Natural killer cell treated with Interleukin-12 subunit alpha and Interleukin-12 subunit beta and Interleukin-15 and Interleukin-18, amount 100 ng/mL, for 72 hours (primary cell): ENCODE data around the gene TLE6. TPM values are rescaled to one million over a fixed set of nuclear protein-coding genes. Genes with fewer than 3 reads are reported as not detected.

Experiments used
- total RNA-seq, 2 donors: library from RNA; stranded (reverse); gene quantifications; one replicate each; pipeline ENCODE4 v1.2.3, GENCODE V29; 2022

The TLE6 gene
- total RNA-seq, 2 donors from 2014 or later, result 0.45 to 1.8 TPM

Other genes with a start within 250 kb of the TLE6 start
- 10 to 100 TPM; 30.5 to 91.6 TPM for gene SLC39A3, start 237.5 kb upstream of the TLE6 start, total RNA-seq
- 100 to 1,000 TPM in 1 of 2 donors, 10 to 100 TPM in 1; 61.1 to 107 TPM for gene SGTA, start 194.3 kb upstream of the TLE6 start, total RNA-seq
- gene THOP1, start 192.1 kb upstream of the TLE6 start, total RNA-seq, result 100 to 1,000 TPM; 105 to 224 TPM
- 1 to 10 TPM in 1 of 2 donors, under 1 TPM in 1; 0.89 to 2.9 TPM for gene ZNF554, start 157.7 kb upstream of the TLE6 start, total RNA-seq
- 1 to 10 TPM; 2.6 to 3.0 TPM for gene ZNF555, start 136.1 kb upstream of the TLE6 start, total RNA-seq
- gene ZNF556, start 110.2 kb upstream of the TLE6 start, total RNA-seq, result not detected
- gene ZNF57, start 76.6 kb upstream of the TLE6 start, total RNA-seq, result 1 to 10 TPM; 4.1 to 4.8 TPM
- gene ZNF77, start 32.6 kb upstream of the TLE6 start, total RNA-seq, result 10 to 100 TPM in 1 of 2 donors, 1 to 10 TPM in 1; 5.3 to 10.4 TPM
- gene TLE2, start 51.7 kb downstream of the TLE6 start, total RNA-seq, result 1 to 10 TPM; 1.3 to 3.2 TPM
- gene TLE5, start 84.9 kb downstream of the TLE6 start, total RNA-seq, result 100 to 1,000 TPM; 242 to 309 TPM
- 1 to 10 TPM in 1 of 2 donors, under 1 TPM in 1; 1.00 to 1.3 TPM for gene GNA11, start 116.8 kb downstream of the TLE6 start, total RNA-seq
- 10 to 100 TPM; 22.2 to 33.3 TPM for gene GNA15, start 158.5 kb downstream of the TLE6 start, total RNA-seq
- gene S1PR4, start 201.2 kb downstream of the TLE6 start, total RNA-seq, result 10 to 100 TPM; 33.5 to 47.0 TPM
- 100 to 1,000 TPM in 1 of 2 donors, 10 to 100 TPM in 1; 84.4 to 196 TPM for gene NCLN, start 208.4 kb downstream of the TLE6 start, total RNA-seq
- under 1 TPM in 1 of 2 donors, not detected in 1; 0.59 TPM for gene CELF5, start 247.1 kb downstream of the TLE6 start, total RNA-seq